Hematopoietic multipotent progenitor cell treated with erythropoietin and hydrocortisone succinate and interleukin-3 and kit ligand, for 17 days (in vitro differentiated cells): ENCODE results near the gene ZBTB17.
"Not testable (repeated sequence)": the region's sequence is repeated elsewhere in the genome, so short reads cannot be mapped to it uniquely, and the experiment has no call there.

Experiments used
- DNase-seq: peaks from one replicate; pipeline ENCODE4 v3.0.0-alpha.2; 2015; ENCODE audit warnings: low spot score

ZBTB17 gene

GRCh38 chr1:16011936-16012589 lies 36.2 kb upstream of the ZBTB17 start:
- no peak for DNase-seq

GRCh38 chr1:16010837-16011236 lies 34.9 kb upstream of the ZBTB17 start:
- DNase-seq, result no peak

DNA sequence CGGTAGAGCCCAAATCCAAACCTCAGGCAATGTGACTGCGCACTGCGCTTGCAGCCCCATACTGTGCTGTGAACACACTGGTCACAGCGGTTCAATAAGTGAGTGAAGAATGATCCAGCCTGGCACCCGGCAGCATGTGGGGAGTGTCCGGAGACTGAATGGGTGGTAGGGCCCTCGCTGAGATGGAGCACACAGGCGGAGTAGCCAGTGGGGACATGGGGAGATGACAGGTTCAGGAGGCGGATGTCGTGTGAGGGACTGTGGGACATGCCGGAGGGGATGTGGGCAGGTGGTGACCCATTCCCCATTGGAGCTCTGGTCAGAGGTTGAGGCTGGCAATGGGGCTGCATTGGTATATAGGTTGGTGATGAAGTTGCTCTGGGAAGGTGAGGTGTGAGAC lies 33.8 kb upstream of the ZBTB17 start:
- no peak for DNase-seq

DNA sequence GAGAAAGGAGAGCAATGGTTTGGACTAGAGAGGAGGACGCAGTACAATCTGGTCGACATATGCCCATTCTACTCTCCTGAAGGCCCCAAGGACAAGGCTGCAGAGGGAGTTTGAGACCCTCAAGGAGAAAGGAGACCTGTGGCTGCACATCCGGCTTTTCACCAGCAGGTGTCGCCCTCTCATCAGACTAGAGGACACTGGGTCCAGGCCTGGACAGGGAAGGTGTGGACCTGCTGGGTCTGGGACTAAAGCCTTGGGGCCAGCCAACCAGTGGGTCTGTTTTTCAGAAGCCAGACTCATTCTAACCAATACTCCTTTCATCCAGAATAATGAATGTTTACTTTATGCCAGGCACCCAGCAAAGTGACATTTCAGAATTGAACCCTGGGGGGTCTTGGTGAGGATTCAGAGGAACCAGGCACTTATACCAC lies 33.1 kb upstream of the ZBTB17 start:
- DNase-seq, result peak; percentile 81

DNA sequence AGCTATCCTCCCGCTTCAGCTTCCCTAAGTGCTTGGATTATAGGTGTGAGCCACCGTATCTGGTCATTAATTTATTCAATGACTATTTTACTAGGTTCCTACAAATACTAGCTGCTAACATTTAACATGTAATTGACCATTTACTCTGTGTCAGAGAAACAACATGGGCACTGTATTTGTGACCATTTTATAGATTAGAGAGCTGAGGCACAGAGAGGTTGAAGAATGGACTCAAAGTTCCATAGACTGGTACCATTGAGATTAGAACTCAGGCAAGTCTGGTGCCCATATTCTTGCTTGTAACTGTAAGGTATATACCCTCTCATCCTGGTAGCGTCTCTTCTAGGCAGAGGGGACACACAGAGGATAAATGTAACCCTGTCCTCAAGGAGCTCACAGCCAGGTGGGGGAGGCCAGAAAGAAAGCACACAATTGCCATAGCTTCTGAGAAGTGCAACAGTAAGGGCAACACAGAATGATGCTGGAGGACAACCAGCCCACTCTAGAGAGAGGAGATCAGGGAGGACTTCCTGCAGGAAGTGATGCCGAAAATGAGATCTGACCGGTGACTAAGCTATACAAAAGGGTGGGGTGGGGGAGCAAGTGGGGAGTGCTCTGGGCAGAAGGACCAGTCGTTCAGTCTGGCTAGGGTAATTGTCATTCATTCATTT lies 31.9 kb upstream of the ZBTB17 start:
- DNase-seq, result no peak

DNA sequence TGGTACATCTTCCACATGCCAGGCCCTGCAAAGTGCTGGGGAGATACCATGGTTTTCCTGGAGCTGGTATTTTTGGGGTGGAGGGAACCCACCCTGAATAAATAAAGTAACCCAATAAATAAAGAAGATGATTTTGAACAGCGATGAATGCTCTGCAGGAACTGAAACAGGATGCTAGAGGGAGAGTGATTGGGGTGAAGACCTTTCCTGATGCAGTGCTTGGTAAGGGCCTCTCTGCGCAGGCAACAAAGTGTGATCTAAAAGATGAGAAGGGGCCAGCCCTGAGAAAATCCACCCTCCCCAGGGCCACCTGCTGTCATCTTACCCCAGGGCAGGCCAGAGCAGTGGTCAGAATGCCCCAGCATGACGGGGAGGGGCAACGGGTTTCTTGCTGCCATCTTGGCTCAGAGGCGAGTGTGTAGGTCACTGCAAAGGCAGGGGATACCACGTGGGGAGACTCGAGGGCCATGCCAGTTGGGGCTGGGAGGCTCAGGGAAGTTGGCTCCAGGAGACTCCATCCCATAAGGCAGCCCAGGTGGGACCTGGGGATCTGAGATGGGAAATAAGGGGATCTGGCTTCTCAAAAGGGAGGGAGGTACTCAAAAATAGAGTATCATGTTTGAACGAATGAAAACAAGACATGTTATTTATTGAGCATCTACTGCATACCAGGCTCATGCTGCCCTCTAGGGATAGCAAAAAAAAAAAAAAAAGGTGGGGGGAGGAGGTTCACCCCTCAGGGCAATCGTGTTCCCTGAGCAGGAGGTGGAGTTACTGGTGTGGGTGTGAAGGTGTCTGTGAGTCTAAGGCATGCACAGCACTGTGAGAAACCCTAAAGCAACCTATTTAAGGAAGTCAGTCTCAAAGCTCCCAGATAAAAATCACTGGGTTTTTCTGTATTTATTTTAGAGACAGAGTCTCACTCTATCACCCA lies 30.9 kb upstream of the ZBTB17 start:
- DNase-seq, result no peak

- no peak for DNase-seq
These were observed 30.1 kb upstream of the ZBTB17 start for GRCh38 chr1:16006010-16006409.

DNA sequence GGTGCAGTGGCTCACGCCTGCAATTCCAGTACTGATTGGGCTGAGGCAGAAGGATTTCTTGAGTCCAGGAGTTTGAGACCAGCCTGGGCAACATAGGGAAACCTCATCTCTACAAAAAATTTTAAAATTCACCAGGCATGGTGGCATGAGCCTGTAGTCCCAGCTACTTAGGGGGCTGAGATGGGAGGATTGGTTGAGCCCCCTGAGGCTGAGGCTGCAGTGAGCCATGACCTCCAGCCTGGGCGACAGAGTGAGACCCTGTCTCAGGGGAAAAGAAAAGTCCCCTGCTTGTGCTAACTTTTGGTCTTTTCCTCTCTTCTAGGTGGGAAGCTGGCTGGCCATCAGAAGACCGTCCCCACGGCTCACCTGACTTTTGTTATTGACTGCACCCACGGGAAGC lies 29.7 kb upstream of the ZBTB17 start:
- no peak for DNase-seq

- not testable (repeated sequence) for DNase-seq
These were observed 25.4 kb upstream of the ZBTB17 start for GRCh38 chr1:16001274-16001673.

GRCh38 chr1:15998929-15999328 lies 23.0 kb upstream of the ZBTB17 start:
- no peak for DNase-seq

GRCh38 chr1:15997637-15998280 lies 21.9 kb upstream of the ZBTB17 start:
- DNase-seq, result no peak

DNA sequence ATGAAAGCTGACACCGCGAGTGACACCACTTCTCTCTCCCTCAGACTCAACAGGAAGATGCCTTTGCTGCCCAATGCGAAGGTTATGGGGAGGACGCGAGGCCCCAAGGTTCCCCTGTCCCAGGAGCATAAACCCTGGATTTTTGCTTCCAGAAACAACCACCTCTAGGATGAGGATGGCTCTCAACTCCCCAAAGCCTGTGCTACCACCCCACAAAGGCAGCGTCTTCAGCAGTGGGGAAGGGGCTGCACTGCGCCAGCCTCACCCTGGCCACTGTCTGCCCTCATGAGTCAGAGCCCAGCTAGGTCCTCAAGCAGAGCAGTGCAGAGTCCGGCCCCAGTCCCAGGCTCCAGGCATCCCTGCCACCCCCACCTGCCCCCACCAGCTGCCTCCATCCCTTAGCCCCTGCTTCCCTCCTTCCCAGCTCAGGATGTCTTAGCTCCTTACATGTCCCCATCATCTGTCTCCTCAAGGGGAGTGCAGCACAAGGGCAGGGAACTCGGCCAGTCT lies 21.2 kb upstream of the ZBTB17 start:
- no peak for DNase-seq

GRCh38 chr1:15994590-15995351 lies 18.9 kb upstream of the ZBTB17 start:
- peak; percentile 63 for DNase-seq

DNA sequence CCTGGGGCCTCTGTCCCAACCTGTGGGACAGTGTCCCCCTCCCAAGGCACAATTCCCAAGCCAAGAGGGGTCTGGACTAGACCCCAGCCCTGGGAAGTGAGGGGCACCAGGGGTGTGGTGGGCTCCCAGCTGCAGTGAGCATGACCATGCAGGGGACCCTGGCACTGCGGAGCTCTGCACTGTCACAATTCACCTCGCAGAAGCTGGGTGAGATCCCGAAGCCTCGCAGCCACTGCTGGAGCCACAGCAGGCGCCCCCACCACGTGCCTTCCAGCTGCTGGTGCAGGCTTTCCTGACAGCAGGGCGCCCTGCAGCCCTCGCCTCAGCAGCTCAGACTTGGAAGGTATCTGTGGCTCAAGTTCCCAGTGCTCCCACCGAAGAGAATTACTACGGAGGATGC lies 18.2 kb upstream of the ZBTB17 start:
- no peak for DNase-seq

GRCh38 chr1:15993666-15994065 lies 17.8 kb upstream of the ZBTB17 start:
- no peak for DNase-seq

DNA sequence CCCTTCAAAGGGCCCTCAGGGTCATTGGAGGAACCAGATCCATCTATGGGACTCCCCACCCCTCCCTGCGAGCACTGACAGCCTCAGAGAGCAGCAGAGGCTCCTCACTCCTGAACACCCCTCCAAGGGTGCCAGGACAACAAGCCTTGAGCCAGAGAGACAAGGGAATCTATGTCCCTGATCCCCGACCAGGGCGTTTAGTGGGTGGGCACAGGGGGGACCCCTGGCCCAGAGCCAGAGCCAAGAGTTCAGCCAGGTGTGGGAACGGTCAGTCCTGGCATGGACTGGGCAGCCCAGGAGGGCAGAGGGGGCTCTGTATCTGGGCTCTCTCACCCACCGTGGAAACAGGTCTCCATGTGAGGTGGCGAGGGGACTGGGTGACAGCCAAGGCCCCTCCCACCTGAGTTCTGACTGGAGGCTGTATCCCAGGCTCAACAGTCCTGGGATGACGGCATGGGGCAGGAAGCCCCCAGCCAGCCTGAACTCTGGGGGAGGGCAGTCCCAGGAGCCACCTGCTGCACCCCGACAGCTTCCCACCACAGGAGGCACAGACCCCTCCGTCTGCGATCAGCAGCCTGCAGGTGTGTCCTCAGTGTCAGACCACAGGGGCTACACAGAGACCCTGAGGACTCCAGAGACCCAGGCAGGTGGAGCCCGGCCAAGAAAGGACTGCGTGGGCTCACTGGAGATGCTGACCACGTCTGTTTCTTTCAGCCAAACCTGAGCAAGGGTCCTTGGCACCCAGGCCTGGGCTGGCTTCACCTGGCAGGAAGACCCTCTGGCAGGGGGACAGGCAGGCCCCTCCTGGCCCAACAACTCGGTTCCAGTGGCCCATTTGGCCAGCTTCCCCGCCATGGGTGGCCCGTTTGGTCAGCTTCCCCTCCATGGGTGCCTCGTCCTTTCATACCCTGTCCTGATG lies 16.9 kb upstream of the ZBTB17 start:
- no peak for DNase-seq

GRCh38 chr1:15992187-15992553 lies 16.3 kb upstream of the ZBTB17 start:
- DNase-seq, result no peak

DNA sequence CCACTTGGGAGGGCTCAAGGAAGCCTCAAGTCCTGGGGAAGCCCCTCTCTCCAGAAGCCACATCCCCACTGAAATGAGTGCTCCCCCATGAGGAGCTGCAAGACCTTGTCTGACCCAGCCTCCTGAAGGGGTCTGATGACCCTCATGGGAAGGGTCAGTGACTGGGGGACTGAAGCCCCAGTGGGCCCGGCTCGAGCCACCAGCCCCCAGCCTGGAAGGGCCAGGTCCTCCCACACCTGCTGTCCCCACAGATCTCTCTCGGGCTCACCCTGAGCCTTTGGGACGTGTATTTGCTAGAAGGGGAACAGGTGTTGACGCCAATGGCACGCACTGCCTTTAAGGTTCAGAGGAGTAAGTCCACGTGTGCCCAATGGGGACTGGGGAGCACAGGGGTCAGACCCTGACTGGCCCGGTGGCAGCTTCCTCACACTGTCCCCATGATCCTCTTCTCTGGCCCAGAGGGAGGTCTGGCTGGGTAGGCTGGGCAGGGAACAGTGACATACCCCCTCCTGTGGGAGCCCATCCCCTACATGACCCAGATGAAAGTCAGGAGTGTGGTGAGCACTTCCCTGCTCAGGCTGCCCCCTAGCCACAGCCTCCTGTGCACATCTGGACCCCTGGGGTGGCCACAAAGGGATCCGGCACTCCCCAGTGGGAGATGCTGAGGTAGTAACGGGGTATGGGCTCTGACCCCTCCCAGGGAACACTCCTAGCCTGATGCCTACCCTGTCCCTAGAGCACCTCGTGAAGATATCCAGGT lies 15.7 kb upstream of the ZBTB17 start:
- no peak for DNase-seq

DNA sequence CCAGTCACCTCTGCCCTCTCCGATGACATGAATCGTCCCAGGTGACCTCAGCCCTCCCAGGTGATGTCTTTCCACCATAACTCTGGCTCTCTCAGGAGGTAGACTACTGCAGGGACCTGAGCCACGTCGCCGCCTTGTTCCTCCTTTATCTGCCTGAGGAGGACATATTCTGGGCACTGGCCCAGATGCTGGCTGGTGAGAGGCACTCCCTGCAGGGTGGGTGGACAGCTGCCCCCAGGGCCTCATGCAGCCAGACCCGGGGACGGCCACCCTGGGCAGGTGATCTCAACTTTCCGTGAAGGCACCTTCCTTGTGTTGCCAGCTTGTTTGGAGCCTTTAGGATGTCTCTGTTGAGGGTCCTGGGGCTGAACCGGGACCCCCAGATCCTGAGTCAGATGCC lies 13.9 kb upstream of the ZBTB17 start:
- no peak for DNase-seq
